HG02610 (cell line): ENCODE data around the gene DOK7.
"Not testable (repeated sequence)": the region's sequence is repeated elsewhere in the genome, so short reads cannot be mapped to it uniquely, and the experiment has no call there.

ENCODE experiments used
- ATAC-seq: cut with Tn5 transposase; IDR thresholded peaks from one replicate; pipeline ENCODE4 v1.9.1; 2021; ENCODE audit warnings: mild to moderate bottlenecking, moderate library complexity; ENCODE audit not compliant: unreplicated experiment

Gene DOK7

DNA sequence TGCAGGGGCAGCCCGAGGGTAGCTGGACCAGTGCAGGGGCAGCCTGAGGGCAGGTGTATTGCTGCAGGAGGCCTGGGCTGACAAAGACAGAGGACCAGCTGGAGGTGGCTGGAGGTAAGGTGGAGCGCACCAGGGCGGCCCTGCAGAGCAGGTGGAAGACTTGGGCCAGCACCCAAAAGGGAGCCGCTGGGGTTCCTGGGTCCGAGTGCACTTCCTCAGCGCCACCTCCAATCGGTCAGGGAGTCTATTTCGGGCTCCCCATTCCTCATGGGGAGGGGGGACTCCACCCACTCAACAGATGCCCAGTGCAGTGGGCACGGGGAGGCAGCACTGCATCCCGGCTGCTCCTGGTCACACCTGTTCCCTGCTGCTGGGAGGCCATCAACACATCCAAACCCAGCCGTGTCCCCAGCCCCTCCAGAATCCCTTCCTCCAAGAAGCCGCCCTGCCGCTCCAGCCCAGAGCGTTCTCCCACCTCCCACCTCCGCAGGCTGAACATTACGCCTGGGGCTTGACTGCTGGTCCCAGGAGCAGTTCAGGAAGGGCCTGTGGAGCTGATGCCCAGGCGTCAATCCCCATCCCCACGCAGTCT lies 67.7 kb downstream of the DOK7 start:
- no peak for ATAC-seq

DNA sequence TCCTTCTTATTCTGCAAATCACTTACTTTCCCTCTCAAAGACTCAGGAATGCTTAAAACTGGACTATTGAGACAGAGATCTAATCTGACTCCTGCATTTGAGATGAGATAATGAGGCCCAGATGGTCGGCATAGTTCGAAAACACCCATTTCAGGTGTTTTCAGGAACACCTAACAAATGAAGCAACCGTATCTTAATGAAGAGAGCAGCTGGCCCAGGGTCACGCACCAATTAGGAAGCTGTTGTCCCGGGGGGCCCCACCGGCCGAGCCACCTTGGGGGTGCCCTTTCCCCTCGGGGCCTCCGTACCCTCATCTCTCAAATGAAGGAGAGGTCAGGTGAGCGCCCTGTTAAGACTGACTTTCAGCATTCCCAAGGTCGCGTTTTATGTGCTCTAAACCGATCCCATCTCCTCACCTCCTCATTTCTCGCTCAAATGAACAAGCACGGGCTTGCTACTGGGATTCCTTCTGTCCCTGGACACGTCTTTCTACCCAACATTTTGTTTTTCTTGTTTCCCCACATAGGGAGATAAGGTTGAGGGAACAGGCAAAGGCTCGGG lies 68.3 kb downstream of the DOK7 start:
- no peak for ATAC-seq

DNA sequence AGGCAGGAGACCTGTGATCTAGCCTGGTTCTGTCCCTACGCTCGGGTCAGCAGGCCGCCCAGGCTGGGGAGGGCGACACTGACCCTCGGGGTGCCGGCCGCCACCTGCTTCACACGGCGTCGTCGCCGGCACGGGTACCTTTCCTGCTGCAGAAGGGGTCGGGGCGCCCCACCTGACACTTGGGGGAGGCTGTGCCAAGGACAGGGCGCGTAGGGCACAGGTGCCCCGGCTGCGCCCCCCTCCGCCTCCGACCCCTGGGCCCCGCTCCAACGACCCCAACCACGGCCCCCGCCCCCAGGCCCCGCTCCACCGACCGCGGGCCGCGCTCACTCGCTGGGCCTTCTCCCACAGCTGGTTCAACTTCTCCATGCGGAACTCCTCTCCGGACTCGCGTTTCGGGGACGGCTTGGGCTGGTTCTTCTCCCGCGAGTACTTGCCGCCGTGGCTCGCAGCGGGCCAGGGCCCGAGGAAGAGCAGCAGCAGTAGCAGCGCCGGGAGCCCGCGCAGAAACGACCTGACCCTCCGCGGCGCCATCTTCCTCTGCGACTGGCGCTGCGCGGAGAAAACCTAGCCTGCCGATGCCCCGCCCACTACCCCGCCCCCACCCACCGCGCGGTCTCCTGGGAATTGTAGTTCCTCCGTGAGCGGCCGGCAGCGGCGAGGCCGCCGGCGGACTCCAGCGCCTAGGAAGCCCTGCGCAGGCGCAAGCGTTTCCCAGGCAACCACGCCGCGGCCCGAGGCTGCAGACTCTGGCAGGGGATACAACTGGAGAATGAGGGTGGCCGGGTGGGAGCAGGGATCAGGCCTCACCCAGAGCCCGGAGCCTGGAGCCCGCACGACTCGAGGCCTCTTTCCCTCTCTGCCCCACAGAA lies 69.0 kb downstream of the DOK7 start, which contains the start of gene LRPAP1:
Gene LRPAP1, minus strand, starts transcription at position 544 of the 872 bp plus-strand sequence. Its CDS starts 10 bp downstream, at position 534.
- ATAC-seq, result peak; percentile 85

DNA sequence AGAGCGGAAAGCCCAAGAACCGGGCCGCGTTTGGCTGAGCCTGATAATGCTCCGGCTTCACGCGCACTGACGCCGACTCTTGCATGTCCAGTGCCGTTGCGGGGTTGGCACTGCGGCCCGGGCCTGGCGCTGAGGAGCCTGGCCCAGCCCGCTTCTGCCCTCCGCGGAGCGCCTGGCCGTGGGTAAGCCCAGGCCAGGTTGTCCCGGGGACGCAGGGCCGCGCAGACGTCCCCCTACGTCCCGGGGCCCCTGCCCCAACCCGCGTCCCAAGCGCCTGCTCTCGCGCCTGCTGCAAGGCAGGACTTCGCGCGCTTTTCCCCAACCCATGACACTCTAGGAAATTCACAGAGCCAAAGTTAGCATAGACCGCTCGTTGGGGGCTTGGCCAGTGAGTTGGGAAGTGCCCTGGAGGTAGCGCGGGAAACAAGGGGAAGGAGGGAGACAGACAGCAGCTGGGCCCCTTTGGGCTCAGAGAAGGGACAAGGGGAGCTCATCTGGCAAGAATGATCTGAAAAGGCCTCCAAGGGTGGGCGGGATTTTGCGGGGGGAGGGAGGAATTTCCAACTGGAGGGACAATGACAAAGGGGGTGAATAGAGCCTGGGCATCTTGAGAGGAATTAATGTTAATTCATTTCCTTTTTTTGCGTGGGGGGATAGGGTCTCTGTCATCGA lies 69.8 kb downstream of the DOK7 start:
- ATAC-seq, result peak; percentile 27

DNA sequence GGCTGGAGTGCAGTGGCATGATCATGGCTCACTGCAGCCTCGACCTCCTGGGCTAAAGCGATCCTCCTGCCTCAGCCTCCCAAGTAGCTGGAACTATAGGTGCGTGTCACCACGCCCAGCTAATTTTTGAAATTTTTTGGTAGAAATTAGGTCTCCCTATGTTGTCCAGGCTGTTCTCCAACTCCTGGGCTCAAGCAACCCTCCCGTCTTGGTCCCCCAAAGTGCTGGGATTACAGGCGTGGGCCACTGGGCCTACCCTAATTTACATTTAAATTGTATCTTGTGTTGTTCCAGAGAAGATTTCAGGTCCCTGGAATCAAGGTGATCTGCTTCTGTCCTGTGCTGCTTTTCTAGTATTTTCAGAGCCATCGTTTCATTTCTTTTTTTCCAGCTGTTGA lies 70.3 kb downstream of the DOK7 start:
- no peak for ATAC-seq

- ATAC-seq, result not testable (repeated sequence)
These were observed 72.7 kb downstream of the DOK7 start for GRCh38 chr4:3535812-3536211.

DNA sequence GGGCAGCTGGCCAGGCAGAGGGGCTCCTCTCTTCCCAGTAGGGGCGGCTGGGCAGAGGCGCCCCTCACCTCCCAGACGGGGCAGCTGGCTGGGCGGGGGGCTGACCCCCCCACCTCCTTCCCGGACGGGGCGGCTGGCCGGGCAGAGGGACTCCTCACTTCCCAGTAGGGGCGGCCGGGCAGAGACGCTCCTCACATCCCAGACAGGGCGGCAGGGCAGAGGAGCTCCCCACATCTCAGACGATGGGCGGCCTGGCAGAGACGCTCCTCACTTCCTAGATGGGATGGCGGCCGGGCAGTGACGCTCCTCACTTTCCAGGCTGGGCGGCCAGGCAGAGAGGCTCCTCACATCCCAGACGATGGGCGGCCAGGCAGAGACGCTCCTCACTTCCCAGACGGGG lies 75.8 kb downstream of the DOK7 start:
- not testable (repeated sequence) for ATAC-seq

DNA sequence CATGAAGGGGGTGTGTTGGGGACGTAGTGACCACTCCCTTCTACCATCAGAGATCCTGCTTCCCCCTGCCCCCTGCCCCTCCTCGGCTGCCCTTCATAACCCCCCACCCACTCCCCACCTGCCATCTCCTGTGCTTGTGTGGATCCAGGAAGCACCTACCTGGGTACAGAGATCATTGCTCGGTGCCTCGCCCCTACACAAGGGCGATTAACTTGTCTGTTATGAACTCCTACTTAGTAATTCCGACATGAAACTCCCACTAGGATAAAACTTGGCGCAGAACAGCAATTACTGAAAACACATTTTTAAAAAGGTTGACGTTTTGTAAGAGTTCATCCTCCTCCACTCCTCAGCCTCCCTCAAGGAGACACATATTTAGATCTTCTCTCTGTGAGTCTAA lies 80.3 kb downstream of the DOK7 start:
- not testable (repeated sequence) for ATAC-seq
